NCI-H2196 treated with DMSO at 0.1 percent for 48 hours (cell line): Measurements from ENCODE around the gene TOP2A.

ENCODE experiments used
- DNase-seq: peaks from one replicate; lab custom pipeline; 2025; ENCODE audit not compliant: unreplicated experiment; lab: John Stamatoyannopoulos, UW

The TOP2A gene

DNA sequence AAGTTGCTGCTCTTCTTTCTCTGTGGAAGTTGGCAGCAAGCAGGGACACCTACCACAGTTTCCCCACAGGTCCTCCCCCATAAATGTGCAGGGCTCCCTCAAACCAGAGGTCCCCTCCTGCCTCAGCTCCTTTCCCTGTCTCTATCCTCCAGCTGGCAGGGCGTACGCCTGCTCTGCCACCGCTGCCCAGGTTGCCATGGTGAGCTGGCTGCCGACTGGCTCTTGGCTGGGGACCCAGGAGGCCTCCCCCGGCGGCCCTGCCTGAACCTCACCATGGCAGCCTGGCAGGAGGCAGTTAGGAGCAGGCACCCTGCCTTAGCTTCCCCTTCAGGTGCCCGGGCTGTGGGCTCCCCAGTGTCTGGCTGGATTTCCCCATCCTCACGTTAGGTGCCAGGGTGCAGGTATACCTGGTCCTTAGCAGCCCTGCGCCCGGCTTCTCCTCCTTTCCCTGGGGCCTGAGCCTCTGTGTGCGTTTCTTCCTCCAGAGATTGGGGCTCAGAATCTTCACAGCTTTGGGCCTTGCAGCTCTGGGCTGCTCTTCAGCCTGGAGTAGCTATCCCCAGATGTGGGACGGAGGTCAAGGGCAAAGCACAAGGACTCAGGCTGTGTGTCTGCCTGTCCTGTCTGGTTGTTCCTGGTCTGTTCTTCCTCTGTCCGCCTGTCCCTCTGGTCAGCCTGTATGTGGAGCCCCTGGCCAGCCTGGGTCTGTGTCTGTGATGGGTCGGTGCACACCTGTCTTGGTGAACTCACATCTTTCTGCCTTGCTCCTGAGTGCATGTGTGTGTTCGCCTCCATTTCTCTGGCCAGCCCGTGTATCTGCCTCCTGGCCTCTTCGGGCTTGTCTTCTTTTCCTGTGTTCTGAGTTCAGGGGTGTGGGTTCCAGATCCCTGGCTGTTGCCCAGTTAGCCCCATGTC lies 68.9 kb downstream of the TOP2A start:
- peak; percentile 30 for DNase-seq

DNA sequence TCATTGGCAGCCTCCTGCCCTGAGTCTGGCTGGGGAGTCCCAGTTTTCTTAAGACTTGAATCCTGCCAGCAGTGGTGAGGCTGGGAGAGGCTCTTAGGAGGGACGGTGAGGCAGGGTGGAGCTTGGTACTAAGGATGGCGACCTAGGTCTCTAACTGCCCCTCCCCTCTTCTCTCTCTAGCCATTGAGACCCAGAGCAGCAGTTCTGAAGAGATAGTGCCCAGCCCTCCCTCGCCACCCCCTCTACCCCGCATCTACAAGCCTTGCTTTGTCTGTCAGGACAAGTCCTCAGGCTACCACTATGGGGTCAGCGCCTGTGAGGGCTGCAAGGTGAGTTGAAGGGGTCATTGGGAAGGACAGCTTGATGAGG lies 69.6 kb downstream of the TOP2A start:
- no peak for DNase-seq

DNA sequence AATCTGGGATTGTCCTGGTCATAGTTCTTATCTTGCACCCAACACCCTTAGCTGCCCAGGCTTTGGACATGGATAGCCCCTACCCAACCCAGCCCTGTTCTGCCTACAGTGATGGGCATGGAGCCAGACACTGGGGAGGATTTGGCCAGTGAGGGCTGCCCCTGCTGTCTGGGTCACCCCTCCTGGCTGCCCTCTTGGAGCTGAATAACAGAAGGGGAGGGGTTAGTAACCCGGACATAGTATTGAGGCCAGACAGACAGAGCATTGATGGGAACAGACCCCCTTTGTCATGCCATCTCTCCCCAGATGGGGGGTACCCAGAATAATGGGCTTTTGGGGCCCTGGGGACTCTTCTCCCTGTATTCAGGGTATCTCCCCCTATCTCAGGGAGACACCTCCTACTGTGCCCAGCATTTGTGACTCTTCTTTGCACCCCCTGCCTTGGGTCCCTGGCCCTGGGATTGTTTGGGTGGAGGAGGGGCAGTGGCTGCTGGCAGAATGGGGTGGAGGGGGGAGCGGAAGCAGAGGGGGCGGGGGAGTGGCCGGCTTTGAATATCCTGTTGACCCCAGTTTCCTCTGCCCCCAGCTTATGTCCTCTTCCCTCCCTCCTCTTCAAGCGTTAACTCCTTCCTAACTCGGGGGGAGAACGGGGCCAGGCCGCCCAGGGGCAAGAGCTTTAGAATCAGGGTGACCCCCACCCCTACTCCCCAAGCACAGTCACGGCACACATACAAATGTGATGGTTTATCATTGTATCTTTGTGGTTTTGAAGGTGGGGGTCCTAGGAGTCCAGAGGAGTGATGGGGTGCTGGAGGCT lies 70.2 kb downstream of the TOP2A start:
- no peak for DNase-seq

DNA sequence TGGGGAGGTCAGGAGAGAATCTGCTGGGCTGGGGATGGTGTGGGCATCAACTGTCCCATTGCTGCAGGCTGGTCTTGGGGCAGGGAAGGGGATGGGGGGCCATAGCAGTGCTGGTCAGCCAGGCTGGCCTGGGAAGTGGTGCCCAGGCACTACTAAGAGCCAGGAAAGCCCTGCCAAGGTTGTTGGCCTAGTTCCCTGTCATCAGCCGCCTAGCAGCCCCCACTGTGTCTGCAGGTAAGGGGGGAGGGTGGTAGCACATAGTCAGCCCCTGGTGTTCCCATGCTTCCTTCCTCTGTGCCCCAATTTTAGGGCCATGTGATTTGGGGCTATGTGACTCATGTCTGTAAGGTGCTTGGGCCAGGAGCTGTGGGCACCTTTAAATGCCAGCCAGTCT lies 70.9 kb downstream of the TOP2A start:
- no peak for DNase-seq

DNA sequence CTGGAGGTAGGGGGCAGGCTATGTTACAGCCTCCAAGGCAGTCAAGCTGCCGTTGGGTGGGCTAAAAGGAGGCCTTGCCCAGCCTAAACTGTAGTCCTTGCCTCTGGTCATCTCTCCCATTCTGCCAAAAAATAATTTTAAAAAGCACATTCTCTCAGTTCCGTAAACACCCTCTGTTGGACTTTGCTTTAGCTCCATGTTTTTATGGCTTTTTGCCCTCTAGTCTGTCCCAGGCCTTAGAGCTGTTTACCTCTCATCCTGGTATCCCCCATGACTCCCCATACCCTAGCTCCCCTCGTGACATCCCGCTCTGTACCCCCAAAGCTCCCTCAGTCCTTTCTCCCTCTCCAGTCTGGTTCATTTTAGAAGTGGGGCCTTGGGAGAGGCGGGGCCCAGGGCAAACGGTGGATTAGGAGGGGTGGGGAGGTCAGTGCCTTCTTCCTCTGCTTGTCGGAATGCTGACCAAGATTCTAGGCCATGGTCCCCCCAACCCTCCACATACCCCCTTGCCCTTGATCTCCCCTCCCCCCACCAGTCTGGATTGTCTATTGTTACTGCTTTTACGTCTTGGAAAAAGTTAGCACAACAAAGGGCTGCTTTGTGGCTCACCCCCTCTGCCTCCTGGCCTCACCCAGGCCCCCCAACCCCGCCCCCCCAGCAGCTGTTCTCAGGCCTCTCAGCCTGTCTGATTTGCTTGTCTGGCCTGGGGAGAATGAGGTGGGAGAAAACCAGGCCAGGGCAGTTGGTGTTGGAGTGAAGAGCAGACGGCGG lies 71.5 kb downstream of the TOP2A start:
- DNase-seq: no peak

DNA sequence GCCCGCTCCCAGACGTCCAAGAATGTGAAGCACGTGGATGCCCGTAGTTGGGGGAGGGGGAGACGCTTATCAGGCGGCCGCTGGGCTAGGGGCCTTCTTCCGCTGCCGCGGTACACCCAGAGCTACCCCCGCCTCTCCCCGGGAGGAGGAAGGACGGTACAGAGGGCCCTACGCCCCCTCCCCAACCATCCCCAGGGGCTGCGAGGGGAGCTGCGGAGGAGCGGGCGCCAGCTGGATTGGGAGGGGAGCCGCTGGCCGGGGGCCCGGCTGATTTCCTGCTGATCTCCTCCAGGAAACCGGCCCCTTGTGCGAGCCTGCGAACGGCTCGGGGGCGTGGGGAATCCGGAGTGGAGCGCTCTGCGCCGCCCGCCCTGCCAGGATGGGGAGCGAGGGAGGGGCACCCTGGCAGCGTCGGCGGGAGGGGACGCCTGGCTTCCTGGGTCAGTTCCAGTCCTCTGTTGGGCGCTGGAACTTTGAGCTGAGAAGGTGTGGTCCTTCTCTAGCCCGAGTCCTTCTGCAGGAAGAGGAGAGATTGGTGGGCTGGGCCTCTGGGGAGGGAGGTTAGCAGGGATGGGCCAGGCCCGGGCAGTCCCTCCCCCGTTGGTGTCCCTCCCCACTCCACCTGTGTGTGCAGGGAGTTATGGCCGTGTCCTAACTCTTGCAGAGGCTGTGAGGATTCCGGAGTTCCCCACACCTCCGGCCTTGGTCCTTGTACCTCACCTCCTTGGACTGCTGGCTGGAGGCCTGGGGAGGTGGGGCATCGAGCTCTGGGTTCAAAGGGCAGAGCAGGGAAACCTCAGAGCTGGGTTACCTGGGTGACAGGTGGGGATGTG lies 72.3 kb downstream of the TOP2A start:
- no peak for DNase-seq

DNA sequence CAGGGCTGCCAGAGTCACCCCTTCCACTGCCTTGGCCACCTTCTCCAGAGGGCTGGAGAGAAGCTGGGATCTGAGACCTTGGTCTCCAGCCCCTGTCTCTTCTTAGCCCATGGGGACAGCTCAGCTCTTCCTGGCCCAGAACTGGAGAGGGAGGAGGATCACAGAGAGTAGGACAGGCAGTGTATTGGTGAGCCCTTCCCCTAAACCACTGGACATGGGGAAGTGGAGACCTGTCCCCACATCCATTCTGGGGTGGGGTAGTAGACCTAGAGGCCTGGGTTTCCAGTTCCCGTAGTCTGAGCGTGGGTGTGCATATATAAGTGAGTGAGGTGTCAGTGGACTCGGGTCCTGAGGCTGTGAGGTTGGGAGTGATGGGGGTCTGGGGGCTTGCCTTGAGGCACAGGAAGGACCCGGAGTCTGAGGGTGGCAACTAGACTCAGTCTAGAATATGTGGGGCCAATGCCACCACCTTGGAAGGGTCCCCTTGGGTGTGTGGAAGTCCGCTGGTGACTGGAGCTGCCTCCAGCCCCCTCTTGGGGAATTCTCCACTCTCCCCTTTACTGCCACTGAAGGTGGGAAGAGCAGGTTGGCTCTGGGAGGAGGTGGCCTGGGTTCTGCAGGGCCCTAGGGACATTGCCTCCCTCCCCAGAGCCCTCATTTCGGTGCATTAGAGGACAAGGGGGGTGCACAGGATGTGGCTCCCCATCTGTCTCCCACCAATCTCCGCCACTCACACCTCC lies 73.1 kb downstream of the TOP2A start:
- DNase-seq: no peak

DNA sequence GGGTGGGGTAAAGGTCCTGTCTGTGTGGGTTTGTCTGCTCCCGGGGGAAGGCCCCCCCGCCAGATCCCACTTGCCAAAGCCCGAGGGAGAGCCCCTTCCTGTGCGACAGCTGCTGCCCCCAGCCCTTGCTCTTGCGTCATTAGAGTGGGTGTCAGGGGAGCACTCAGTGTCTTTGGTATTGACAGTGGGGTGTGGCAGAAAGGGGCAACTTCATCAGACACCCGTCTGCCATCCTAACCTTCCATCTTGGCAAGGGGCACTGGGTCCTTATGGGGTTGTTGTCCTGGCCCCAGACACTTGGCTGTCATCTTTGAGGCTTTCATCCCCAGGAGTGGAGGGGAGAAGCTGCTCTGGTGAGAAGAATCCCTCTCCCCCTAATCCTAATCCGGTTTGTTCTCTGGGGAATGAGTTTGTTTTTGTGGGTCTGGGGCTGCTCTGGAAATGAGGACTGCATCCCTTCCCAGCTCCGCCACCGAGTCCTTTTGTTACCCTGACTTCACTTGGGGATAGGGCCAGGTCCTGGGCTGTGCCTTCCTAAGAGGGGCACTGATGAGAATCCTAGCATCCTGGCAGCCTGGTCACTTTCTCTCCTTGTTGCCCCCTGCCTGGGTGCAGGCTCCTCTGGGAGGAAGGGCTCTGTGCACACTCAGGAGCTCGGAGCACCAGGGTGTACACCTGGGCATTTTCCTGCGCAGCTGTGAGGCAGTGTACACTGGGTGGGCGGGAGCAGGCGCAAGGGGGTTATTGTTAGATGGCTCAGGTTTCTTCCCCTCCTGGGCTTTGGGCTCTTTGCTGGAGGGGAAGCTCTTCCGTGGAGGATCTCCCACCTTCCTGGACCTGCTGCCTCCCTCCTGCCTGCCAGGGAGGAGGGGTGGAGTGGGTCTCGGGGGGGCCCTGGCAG lies 74.2 kb downstream of the TOP2A start:
- DNase-seq: no peak

DNA sequence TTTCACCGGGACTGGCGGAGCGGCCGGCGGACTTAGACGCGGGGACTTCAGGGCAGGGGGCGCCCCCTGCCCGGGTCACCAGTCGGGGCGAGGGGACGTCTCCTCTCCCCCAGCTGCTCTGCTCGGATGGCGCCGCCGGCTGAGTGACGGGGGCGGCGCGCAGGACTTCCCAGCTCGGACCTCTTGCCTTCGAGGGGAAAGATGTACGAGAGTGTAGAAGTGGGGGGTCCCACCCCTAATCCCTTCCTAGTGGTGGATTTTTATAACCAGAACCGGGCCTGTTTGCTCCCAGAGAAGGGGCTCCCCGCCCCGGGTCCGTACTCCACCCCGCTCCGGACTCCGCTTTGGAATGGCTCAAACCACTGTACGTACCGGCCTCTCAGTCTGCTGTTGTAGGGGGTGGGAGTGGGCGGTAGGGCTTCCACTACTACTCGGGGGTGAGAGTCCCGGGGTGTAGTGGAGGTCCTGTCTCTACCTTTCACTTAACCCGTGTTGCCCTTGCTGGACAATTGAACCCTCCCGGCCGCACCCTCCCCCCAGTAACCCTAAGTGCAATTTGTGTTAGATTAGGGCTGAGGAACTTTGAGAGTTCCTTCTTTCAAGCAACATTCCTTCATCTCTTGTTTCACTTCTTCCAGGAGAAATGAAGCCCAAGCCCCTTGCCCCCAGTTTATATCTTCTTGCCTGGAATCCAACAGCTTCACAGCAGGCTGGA lies 75.0 kb downstream of the TOP2A start:
- no peak for DNase-seq

DNA sequence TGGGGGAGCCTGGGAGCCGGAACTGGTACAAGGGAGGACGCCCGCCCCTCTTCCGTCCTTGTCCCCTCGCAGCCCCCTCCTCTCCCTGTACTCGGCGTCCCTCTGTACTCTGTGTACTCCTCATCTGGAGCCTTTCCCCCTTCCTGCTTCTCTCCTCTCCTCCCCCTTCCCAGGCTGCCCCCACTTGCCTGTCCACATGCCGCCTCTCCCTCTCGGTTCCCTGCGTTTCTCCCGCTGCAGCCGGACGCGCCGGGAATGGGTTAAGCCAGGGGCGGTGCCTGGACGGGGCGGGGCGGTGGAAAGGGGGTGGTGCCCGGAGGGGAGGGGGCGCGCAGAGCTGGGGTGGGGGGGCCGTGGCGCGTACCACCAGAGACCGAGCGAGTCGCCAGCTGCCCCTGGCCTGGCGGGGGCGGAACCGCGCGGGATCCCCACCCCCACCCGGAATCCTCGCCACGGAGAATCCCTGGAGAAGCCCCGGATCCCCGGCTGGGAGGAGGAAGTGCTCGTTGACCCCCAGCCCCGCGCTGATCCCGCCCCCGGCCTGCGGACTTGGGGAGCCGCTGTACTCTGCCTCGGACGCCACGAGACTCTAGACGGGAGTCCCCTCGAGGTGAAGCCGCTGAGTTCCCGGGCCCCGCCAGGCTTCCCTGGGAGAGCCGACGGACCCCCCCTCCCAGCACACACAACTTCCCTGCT lies 75.7 kb downstream of the TOP2A start:
- DNase-seq: no peak

DNA sequence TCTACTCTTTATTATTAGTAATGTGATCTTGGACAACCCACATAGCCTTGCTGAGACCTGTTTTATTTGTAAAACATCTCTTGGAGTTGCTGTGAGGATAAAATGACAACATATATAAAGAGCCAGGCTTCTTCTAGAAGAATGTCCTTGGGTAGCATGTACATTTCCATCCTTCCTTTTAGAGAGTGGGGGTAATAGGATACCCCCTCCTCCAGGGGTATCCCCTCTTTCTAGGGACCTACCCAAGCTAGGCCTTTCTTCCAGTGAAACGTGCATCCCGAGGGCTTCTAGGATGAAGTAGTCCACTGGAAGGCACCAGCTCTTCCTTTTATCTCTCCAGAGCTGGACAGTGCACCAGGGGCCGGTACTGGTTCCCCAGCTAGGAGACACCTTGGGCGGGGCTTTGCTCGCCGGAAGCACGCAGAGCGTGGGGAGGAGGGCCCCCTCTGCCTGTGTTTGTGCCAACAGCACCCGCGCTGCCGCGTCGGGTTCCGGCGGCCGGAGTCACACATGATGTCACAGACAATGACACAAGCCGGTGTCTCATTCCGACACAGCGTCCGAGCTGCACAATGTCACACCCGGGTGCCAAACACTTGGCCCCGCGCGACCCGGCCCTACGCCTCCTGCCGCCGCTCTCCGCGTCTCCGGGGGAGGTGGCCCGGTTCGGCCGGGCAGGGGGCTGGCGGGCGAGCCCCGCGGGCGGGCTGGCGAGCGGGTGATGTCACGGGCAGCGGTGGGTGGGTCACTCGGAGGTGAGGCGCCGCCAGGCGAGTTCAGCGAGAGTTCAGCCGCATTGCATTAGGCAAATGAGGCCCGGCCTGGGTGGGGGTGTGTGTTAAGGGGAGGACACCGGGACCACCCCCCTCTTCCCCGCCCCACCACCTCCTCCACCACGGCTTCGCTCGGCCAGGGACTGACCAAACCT lies 76.6 kb downstream of the TOP2A start:
- DNase-seq: peak; percentile 69

DNA sequence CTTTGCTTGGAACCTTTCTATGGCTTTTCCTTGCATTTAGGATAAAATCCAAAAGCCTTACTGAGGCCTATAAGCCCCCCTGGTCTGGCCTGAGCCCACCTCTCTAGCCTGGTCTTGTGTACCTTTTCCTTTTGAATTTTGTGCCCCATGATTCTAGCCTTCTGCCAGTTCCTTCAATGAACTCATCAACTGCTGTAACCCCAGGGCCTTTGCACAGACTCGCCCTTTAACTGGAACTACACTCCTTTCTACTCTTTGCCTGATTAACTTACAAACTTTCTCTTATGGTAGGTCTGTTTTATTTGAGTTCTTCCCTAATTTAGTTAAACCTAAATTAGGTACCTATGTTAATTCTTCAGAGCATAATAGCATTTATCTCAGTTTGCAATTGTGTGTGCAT lies 77.4 kb downstream of the TOP2A start:
- DNase-seq: no peak

DNA sequence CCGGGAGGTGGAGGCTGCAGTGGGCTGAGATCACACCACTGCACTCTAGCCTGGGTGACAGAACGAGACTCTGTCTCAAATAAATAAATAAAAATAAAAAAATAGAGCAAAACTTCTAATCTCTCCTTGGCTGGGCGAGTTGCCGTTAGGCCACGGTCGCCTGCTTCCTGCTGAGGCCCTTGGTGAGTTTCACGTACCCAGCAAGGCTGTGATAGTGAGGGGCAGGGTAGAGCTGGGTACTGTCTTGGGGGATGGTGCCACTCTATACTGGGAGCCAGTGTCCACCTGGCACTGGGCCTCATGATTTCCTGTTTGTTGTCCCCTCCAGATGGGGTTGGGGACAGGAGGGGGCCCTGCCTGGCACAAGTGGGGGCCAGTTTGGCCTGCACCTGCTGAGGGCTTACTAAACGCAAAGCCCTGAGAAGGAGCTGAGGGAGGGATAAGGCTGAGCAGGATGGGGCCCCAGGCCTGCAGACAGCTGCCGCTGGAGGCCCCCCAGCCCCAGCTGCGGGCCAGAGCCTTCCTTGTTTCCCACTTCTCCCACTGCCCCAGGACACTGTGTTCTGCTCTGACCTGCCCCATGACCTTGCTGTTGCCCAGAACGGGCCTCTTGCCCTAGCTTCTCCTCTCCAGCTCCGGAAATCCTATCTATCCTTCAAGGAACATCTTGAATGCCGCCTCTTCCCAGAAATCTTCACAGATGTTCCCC lies 78.6 kb downstream of the TOP2A start:
- DNase-seq: no peak
